ENCODE data around the gene DIDO1. TPM values are rescaled to one million over a fixed set of nuclear protein-coding genes. Genes with fewer than 3 reads are reported as not detected.

DIDO1 gene
- total and polyA plus RNA-seq, 2 donors (not counting 1 experiment from before 2014, with no cell fraction given) = 25.9 to 33.2 TPM

DNA sequence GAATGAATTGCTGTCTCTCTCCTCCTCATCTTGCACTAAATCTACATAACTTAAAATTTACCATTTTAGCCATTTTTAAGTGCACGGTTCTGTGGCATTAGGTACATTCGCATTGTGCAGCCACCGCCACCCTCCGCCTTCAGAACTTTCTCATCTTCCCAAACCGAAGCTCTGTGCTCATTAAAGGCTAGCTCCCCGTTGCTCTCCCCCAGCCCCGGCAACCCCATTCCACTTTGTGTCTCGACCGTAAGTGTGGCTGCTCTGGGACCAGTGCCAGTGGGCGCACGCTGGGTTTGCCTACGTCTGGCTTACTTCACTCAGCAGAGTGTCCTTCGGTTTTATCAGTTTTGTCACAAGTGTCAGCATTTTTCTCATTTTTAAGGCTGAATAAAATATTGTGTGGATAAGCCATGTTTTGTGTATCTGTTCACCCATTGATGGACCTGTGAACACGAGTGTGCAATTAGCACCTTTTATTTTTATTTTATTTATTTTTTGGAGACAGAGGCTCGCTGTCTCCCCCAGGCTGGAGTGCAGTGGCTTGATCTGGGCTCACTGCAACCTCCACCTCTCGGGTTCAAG, 43.0 kb upstream of the DIDO1 start:
- H3K4me3 ChIP-seq (replicated peaks in 1 of 4; ENCODE audit: control extremely low read depth in 1 of 4, insufficient read depth in 1 of 4, low read depth in 3 of 4, low read length in 4 of 4) = no peak overlapping the region
- no peak overlapping the region for H3K4me2 ChIP-seq (ENCODE audit: extremely low read depth, insufficient read depth, low read length)
- H3K79me2 ChIP-seq (ENCODE audit: control insufficient read depth, insufficient read depth, low read length) = no peaks in the 10 kb centered on the region
- no peak overlapping the region for H2AFZ ChIP-seq (ENCODE audit: low read length)
- no peaks in the 10 kb centered on the region for H3K9me3 ChIP-seq (ENCODE audit: control insufficient read depth, insufficient read depth, low read depth, low read length)
- no peaks in the 10 kb centered on the region for H3K36me3 ChIP-seq (ENCODE audit: control insufficient read depth, insufficient read depth, low read length)
- DNase-seq (ENCODE audit: low read depth in 2 of 2) = no peak
- H3K27me3 ChIP-seq (ENCODE audit: control insufficient read depth, insufficient read depth, low read length) = peaks cover 6% of the 10 kb centered on the region
- no peaks in the 10 kb centered on the region for H4K20me1 ChIP-seq (ENCODE audit: control insufficient read depth, extremely low read depth, insufficient read depth, low read length)
- H3K27ac ChIP-seq (ENCODE audit: insufficient read depth, low read length) = no peak overlapping the region
- H3K9ac ChIP-seq (ENCODE audit: insufficient read depth, low read length) = no peak overlapping the region
- TF ChIP-seq EZH2 (IDR thresholded peaks at IDR 0.05; ENCODE audit: low read length, missing control alignments) = no peak
- H3K4me1 ChIP-seq (ENCODE audit: control insufficient read depth, extremely low read depth, insufficient read depth, low read length) = no peaks in the 10 kb centered on the region

GRCh38 chr20:62968378-62969178, 42.3 kb upstream of the DIDO1 start:
- no peak overlapping the region for H3K4me3 ChIP-seq (replicated peaks in 1 of 4; ENCODE audit: control extremely low read depth in 1 of 4, insufficient read depth in 1 of 4, low read depth in 3 of 4, low read length in 4 of 4)
- no peak for DNase-seq (ENCODE audit: low read depth in 2 of 2)
- H3K36me3 ChIP-seq (ENCODE audit: control insufficient read depth, insufficient read depth, low read length) = no peaks in the 10 kb centered on the region
- no peaks in the 10 kb centered on the region for H3K9me3 ChIP-seq (ENCODE audit: control insufficient read depth, insufficient read depth, low read depth, low read length)
- H3K27ac ChIP-seq (ENCODE audit: insufficient read depth, low read length) = no peak overlapping the region
- H3K4me2 ChIP-seq (ENCODE audit: extremely low read depth, insufficient read depth, low read length) = no peak overlapping the region
- H3K27me3 ChIP-seq (ENCODE audit: control insufficient read depth, insufficient read depth, low read length) = peaks cover 4% of the 10 kb centered on the region
- no peak for TF ChIP-seq EZH2 (IDR thresholded peaks at IDR 0.05; ENCODE audit: low read length, missing control alignments)
- TF ChIP-seq, protein P1, sequence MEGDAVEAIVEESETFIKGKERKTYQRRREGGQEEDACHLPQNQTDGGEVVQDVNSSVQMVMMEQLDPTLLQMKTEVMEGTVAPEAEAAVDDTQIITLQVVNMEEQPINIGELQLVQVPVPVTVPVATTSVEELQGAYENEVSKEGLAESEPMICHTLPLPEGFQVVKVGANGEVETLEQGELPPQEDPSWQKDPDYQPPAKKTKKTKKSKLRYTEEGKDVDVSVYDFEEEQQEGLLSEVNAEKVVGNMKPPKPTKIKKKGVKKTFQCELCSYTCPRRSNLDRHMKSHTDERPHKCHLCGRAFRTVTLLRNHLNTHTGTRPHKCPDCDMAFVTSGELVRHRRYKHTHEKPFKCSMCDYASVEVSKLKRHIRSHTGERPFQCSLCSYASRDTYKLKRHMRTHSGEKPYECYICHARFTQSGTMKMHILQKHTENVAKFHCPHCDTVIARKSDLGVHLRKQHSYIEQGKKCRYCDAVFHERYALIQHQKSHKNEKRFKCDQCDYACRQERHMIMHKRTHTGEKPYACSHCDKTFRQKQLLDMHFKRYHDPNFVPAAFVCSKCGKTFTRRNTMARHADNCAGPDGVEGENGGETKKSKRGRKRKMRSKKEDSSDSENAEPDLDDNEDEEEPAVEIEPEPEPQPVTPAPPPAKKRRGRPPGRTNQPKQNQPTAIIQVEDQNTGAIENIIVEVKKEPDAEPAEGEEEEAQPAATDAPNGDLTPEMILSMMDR (conservative IDR thresholded peaks at IDR 0.05 in 1 of 2, IDR thresholded peaks at IDR 0.05 in 1 of 2; ENCODE audit: low read depth in 1 of 2, low read length in 2 of 2) = no peak
- no peak overlapping the region for H3K9ac ChIP-seq (ENCODE audit: insufficient read depth, low read length)
- H2AFZ ChIP-seq (ENCODE audit: low read length) = no peak overlapping the region
- H3K79me2 ChIP-seq (ENCODE audit: control insufficient read depth, insufficient read depth, low read length) = no peaks in the 10 kb centered on the region
- H3K4me1 ChIP-seq (ENCODE audit: control insufficient read depth, extremely low read depth, insufficient read depth, low read length) = no peaks in the 10 kb centered on the region
- no peaks in the 10 kb centered on the region for H4K20me1 ChIP-seq (ENCODE audit: control insufficient read depth, extremely low read depth, insufficient read depth, low read length)

DNA sequence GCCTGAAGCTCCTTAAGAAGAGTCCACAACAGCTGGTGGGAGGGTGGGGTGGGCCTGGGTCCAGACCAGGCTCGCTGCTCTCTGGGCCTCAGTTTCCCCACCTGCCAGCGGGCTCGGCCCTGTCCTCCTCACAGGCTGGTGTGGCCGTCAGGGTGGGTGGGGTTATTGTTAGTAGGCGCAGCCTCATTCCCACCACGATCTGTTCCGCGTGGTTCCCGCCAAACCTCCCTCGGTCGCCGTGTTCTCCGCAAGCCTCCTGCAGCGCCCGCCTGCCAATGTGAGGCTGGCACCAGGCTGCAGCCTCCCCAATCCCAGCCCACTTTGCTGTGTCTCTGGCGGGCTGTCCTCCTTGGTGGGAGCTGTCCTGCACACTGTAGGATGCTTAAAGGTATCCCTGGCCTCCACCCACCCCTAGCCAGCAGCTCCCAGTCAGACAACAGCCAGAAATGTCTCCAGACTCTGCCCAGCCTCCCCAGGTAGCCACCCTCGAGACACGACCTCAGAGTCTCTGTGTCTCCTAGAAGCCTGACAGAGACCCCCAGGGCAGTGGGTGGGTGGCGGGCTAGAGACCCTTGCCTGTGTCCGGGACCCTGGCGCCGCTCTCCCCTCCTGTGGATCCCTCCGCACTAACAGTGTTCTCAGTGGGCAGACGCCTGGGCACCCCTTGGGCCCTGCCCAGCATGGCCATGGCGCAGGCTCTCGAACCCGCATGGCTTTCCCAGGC, 41.5 kb upstream of the DIDO1 start:
- TF ChIP-seq, protein P1 (conservative IDR thresholded peaks at IDR 0.05 in 1 of 2, IDR thresholded peaks at IDR 0.05 in 1 of 2; ENCODE audit: low read depth in 1 of 2, low read length in 2 of 2) = no peak
- no peak for TF ChIP-seq EZH2 (IDR thresholded peaks at IDR 0.05; ENCODE audit: low read length, missing control alignments)
- Histone ChIP-seq H3K4me3 (replicated peaks in 1 of 4; ENCODE audit: control extremely low read depth in 1 of 4, insufficient read depth in 1 of 4, low read depth in 3 of 4, low read length in 4 of 4) (no peak overlapping the region), H3K27me3 (ENCODE audit: control insufficient read depth, insufficient read depth, low read length) (peaks cover 1% of the 10 kb centered on the region)

More for the DNA sequence above, 41.5 kb upstream of the DIDO1 start:
- no peak overlapping the region for H3K9ac ChIP-seq (ENCODE audit: insufficient read depth, low read length)
- H4K20me1 ChIP-seq (ENCODE audit: control insufficient read depth, extremely low read depth, insufficient read depth, low read length) = no peaks in the 10 kb centered on the region
- H2AFZ ChIP-seq (ENCODE audit: low read length) = no peak overlapping the region
- no peaks in the 10 kb centered on the region for H3K36me3 ChIP-seq (ENCODE audit: control insufficient read depth, insufficient read depth, low read length)
- no peak overlapping the region for H3K4me2 ChIP-seq (ENCODE audit: extremely low read depth, insufficient read depth, low read length)
- no peaks in the 10 kb centered on the region for H3K4me1 ChIP-seq (ENCODE audit: control insufficient read depth, extremely low read depth, insufficient read depth, low read length)
- no peaks in the 10 kb centered on the region for H3K79me2 ChIP-seq (ENCODE audit: control insufficient read depth, insufficient read depth, low read length)
- DNase-seq (ENCODE audit: low read depth in 2 of 2) = no peak
- no peaks in the 10 kb centered on the region for H3K9me3 ChIP-seq (ENCODE audit: control insufficient read depth, insufficient read depth, low read depth, low read length)
- no peak overlapping the region for H3K27ac ChIP-seq (ENCODE audit: insufficient read depth, low read length)
